HG03045 (cell line): ENCODE results near the gene ELFN1.

Source experiments
- ATAC-seq: cut with Tn5 transposase; IDR thresholded peaks from one replicate; pipeline ENCODE4 v1.9.1; 2021; ENCODE audit warnings: mild to moderate bottlenecking, moderate library complexity; ENCODE audit not compliant: unreplicated experiment

ELFN1 gene

GRCh38 chr7:1675036-1675671, 5.1 kb downstream of the ELFN1 start:
- ATAC-seq: no peak

DNA sequence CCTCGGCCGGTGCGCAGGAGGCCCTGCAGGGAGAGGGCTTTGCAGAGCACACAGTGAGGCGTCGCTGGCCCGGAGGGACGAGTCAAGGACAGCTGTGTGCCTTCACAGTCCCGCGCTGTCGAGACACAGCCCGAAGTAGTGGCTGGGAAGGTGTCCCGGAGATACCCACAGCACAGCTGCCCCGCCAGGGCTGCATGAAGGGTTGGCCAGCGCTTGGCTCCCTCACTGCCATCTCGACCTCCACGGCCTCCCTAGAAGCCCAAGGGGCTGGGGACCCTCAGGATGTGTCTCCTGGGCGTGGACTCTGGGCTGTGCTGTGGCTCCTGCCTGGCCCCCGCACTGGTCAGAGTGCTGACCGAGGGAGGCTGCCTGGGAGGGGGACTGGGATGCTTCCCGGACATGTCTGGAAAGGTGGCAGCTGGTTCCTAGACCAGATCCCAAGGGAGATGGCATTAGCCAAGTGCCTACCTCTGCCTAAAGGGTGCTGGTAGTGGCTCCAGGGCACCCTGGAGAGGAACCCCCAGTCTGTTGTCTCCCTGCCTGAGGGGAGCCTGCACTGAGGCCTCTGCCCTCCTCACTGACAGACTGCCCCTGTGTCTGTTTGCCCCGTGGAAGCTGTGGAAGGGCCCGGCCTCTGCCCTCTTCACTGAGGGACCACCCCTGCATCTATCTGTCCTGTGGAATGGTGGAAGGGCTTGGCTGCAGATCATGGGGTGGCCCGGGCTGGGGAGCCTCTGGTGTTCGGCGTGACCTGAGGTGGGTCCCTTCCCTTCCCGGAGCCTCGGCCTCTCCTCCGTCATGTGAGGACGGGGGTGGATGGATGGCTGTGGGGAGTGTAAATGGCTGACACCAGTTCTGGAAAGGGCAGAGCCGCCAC, 5.8 kb downstream of the ELFN1 start:
- no peak for ATAC-seq

DNA sequence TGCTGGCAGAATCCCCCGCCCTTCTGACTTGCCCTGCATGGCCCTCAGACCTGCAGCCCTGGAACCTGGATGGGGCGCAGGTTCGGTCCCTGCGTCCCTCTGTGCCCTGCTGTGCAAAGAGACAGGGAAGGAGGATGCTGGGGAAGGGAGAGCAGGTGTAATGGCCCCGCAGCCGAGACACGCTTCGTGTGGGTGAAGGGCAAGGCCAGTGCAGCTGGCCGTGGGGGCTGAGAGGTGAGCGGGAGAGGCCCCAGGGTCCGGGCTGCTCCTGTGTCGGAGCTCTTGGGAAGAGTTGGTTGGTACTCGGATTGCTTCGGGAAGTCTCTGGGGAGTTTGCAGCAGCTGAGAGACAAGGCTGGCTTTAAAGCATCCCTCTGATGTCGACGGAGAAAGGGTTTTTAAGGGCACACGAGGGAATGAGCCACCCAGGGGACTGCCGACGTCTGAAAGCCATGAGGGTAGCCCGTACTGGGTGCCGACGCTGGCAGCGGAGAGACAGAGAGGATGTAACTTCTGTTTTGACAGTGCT, 6.5 kb downstream of the ELFN1 start:
- ATAC-seq: no peak

GRCh38 chr7:1677206-1678080, 7.4 kb downstream of the ELFN1 start:
- ATAC-seq: no peak

- ATAC-seq: no peak
Observed at GRCh38 chr7:1678081-1678543, 8.0 kb downstream of the ELFN1 start.

DNA sequence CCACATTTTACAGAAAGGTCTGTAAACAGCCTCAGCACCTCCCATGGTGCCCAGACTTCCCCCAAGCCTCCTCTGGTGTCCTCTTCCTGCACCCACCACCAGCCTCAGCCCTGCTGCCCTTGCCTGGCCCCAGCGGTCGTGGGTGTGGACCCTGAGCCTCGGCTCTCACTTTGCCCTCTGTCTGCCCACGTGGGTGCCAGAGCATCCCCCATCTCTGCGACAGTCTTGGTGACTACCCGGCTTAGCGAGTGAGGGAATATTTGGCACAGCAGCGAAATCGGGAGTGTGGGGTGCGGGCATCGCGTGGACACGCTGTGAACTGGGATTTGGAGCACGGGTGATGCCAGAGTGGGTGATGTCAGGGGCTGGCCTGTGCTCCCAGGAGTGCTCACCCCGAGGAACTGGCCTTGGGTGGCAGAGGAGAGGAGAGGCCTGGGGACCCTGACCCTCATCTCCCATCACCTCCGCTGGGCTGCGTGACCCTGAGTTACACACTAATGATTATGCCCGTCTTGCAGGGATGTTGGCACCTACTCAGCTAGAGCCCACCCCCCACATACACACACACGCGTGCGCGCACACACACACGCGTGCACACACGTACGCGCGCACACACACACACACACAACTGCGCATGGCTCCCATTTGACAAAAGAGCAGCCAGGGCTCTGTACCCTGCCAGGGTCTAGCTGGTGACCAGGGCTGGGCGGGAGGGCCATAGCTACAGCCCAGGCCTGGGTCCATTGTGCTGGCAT, 8.7 kb downstream of the ELFN1 start:
- no peak for ATAC-seq

GRCh38 chr7:1679326-1679965, 9.4 kb downstream of the ELFN1 start:
- ATAC-seq: no peak

DNA sequence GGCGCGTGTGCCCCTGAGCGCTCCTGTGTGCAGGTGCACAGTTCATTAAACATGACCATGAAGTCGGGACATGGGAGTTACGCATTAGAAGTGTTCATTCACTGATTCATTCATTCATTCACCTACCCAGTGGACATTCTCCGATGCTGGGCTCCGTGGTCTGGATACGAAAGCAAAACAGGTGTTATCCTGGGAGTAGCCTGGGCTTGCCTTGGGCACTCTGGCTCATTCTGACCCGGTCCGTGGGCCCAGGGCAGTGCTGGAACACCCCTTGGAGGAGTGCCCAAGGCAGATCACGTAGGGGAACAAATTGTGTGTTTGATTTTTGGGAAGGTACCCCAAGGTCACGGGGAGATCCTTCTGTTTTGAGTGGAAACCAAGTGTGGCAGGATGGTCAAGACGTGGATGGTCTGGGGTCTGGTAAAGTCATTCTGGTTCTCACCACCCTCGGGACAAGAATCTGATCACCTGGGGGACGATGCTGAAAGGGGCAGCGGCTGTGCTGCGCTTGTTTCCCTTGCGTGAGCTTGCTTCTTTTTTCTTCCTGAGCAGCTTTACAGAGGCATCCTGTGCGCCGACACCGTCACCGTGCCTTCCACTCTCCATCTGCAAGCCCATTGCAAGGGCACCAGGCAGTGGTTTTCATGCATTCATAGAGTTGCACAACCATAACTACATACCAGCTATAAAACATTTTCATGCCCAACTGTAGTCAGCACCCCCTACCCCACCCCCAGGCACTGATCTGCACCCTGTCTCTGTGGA, 10.1 kb downstream of the ELFN1 start:
- no peak for ATAC-seq

DNA sequence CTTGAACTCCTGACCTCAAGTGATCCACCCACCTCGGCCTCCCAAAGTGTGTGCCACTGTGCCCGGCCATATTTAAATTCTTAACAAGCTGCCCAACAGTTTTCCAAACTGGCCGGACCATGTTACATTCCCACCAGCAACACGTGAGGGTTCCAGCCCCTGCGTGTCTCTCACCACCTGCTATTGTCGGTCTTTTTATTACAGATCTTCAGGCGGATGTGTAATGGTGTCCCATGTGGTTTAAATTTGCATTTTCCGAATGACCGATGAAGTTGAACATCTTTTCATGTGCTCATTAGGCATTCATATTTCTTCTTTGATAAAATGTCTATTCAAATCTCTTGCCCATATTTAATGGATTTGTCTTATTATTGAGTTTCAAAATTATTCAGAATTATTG, 11.5 kb downstream of the ELFN1 start:
- no peak for ATAC-seq

- ATAC-seq: no peak
Observed at GRCh38 chr7:1685000-1685624, 15.0 kb downstream of the ELFN1 start.

DNA sequence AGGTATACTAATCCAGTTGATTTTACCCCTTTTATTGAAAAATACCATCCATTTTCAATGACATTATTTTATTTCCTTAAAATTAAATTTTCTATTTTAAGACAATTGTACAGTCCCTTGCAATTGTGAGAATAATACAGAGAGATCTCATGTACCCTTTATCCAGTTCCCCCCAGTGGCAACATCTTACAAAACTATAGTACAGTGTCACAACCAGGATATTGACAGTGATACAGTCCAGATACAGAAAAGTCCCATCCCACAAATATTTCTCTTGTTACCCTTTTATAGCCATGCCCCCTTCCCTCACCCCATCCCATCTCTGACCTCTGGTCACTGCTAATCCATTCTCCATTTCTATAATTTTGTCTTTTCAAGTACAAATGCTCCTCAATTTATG, 18.5 kb downstream of the ELFN1 start:
- no peak for ATAC-seq

DNA sequence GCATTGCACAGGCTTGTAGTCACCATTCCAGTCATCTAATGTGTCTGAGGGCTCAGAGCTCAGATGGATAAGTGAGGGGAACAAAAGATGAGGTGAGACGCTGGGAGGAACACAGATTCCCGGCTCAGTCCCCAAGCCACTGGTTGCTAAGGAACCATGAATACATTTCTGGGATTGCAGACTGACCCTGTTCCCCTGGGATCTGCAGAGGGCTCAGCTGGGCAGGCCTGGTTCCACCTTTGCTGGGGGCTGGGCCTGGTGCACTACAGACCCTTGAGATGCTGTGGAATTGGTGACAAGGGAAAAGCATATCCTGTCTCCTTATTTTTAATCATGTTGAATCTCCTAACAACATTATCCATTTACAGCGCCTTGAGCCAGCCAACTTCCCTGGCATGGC, 19.2 kb downstream of the ELFN1 start:
- no peak for ATAC-seq

DNA sequence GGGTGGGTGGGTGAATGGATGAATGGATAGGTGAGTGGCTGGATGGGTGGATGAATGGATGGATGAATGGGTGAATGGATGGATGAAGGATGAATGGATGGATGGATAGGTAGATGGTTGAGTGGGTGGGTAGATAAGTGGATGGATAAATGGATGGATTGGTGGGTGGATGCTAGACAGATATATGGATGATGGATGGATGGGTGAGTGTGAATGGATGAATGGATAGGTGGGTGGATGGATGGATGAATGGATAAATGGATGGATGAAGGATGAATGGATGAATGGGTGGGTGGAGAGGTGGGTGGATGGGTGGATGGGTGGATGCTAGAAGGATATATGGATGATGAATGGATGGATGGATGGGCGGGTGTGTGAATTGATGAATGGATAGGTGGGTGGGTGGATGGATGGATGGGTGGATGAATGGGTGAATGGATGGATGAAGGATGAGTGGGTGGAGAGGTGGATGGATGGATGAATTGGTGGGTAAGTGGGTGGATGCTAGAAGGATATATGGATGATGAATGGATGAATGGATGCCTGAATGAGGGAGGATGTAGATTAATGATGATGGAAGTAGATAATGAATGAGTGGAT, 20.4 kb downstream of the ELFN1 start:
- no peak for ATAC-seq

DNA sequence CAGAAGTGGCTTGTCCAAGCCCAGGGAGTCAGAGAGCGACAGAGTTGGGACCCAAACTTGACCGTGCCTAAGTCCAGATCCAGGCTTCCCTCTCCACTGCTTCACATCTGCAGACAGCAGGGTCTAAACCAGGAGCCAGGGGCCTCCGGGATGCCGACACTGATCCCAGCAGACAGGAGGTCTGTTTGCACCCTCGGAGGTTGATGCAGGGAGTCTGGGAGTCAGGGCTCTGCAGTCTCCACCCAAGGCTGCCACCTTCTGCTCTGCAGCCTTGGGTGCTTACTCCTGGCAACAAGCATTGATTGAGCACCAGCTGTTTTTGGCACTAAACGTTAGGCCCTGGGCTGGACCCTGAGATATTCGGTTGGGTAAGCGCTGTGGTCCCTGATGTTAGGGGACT, 21.0 kb downstream of the ELFN1 start:
- no peak for ATAC-seq

DNA sequence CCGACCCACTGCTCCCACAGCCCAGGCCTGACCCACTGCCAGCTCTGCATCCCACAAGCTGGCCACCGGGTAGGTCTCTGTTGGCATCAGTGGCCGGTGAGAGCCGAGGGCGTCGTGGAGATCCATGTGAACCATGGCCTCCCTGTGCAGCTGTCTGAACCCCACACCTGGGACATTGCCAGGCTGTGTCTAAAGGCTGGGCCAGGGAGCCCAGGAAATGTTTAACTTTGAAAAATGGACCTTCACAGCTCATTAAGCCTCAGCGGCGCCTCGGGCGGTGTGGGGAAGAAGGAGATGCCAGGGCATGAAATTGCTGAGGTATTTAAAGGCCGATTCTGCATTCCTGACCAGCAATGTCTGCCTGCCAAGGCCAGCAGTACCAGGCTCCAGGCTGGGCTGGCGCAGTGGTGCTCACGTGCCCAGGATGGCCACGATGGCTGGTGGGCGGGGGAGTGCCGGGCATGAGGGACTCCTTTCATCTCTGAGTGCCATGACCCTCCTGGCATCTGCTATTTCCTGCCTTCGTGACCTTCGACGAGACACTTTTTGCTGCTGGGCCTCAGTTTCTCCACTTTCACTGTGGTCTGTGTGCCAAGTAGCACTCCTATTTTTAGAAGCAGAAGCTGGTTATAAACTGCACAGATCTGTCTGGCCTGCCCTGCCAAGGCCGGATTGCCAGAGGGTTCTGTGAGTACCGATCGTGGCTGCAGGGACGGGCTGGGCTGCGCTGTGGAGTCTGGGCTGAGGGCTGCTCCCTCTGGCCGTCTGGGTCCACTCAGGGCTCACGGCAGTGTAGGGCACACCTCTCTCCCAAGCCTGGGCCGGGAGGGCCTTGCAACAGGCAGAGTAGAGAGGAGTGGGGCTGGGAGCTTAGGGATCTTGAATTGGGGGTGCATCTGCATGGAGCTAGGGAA, 21.8 kb downstream of the ELFN1 start:
- no peak for ATAC-seq

GRCh38 chr7:1692515-1693418, 22.7 kb downstream of the ELFN1 start:
- no peak for ATAC-seq
